Measurements from ENCODE around the gene FGF5.

GRCh38 chr4:80266253-80266901, at the start of gene FGF5:
- TF ChIP-seq CTCF (IDR thresholded peaks at IDR 0.05) (no peak), POLR2A (IDR thresholded peaks at IDR 0.05) (no peak)

Data from transverse colon (tissue), 3 donors.